ENCODE measurements around the gene PRR20G.
"Not testable (repeated sequence)": the region's sequence is repeated elsewhere in the genome, so short reads cannot be mapped to it uniquely, and the experiment has no call there.

Gene PRR20G

DNA sequence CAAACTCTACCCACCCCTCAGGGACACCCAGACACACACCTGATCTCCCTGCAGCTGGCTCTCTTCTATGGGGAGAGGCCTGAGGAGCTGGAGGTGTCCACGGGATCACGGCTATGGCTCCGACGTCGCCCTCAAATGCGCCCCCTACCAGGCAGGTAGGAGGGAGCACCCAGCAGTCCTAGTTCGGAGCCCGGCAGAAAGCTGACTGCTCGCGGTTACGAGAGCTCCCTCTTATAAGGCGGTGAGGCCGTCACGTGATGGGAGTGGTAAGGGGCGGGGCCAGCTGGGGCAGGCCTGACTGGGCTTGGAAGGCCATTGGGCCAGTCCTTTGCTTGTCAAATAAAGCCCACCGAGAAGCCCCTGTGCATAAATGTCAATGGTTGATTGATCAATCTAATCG, at the start of gene PRR20G:
Gene PRR20G (minus strand): TSS at position 207 of the 400 bp plus-strand sequence. CDS start 681 bp downstream, outside the sequence.
- H3K4me3 ChIP-seq (ENCODE audit: low read depth, low read length), result no peak within 1 kb of the TSS

DNA sequence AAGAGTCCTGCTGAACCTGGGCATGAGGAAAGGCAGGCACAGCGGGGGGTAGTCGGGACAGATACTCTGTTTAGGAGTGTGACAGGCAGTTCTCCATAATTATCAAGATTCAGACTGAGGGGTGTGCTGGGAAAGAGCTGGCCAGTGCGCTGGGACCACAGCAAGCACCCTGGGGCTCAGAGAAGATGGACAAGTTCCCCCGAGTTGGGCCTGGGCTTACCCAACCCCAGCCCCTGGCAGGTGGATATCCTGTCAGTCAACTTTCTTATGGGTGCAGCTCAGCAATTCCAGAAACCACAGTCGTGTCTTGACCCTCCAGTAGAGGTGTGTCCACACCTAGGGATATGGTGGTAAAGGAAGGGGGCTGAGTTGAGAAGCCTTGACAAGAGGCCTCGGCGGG, 49.2 kb upstream of the PRR20G start:
- no peak overlapping the region for H3K4me3 ChIP-seq (ENCODE audit: low read depth, low read length)

- no peak overlapping the region for H3K4me3 ChIP-seq (ENCODE audit: low read depth, low read length)
Measured at GRCh38 chr3:127336101-127336500, 48.3 kb upstream of the PRR20G start.

DNA sequence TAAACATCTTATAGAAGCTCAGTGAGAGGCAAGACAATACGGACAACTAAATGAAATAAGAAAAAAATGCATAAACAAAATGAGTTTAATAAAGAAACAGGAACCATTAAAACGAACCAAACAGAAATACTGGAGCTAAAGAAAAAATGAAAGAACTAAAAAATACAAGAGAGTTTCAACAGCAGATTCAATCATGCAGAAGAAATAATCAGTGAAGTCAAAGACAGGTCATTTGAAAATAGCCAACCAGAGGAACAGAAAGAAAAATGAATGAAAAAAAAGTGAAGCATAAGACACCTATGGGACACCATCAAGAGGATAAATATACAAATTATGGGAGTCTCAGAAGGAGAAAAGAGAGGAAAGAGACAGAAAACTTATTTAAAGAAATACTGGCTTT, 42.5 kb upstream of the PRR20G start:
- no peak overlapping the region for H3K4me3 ChIP-seq (ENCODE audit: low read depth, low read length)

GRCh38 chr3:127329631-127330285, 41.9 kb upstream of the PRR20G start:
- H3K4me3 ChIP-seq (ENCODE audit: low read depth, low read length), result no peak overlapping the region

DNA sequence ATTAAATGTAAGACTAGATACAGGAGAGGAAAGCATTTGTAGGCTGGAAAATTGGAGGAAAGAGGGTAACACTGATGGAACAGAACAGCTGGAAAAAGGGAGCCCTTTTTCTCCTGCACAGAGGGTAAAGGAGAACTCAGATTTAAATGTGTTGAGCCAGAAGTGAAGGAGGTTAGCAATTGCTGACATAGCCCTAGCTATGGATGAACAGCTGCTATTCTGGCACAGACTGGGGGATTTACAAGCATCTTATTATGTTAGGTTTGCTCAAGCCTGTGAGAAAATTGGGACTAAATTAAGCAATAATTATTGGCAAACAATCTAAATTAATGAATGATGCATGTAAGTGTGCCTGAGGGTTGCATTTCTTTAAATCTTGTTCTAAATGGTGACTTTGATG, 40.6 kb upstream of the PRR20G start:
- no peak overlapping the region for H3K4me3 ChIP-seq (ENCODE audit: low read depth, low read length)

GRCh38 chr3:127326341-127326740, 38.5 kb upstream of the PRR20G start:
- no peak overlapping the region for H3K4me3 ChIP-seq (ENCODE audit: low read depth, low read length)

DNA sequence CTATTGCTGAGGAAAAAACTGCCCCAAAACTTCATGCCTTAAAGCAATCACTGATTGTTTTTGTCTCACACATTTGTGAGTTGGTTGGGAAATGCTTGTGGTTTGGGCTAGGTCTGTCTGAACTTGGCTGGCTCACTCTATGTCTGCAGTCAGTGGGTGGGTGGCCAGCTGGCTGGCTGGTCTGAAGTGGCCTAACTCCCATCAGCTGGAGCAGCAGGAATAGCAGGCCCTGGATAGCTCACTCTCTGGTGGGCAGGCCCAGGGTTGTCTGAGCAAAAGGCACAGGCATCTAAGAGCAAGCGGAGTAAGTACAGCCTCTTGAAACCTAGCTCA, 37.7 kb upstream of the PRR20G start:
- H3K4me3 ChIP-seq (ENCODE audit: low read depth, low read length), result no peak overlapping the region

DNA sequence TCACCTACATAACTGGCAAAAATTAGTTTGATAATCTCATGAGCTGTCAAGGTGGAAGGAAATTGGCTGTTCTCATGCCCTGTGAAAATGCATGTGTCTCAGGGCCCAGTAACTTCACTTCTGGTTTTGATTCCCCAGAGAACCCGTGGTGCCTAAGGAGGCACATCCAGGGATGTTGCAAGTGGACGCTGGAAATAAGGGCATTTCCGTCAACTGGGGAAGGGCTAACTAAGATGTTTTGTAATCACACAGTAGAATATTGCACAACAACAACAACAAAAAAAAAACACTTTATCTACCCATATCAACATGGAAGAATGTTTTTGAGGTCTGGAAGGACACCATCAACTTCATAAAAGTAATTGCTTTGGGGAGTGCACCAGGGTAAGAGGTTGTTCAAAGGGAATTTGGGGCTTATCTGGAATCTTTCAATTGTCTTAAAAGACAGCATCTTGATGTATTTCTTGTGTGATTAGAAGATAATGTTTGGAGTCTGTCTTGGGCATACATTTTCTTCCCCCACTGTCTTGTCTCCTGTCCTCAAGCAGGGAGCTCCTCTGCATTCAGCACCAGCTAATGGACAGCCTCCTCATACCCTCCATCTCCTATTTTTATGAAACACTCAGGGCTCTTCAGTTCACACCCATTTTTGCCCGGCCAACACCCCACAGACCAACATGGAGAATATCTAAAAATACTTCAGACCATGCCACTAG, 37.2 kb upstream of the PRR20G start:
- no peak overlapping the region for H3K4me3 ChIP-seq (ENCODE audit: low read depth, low read length)

DNA sequence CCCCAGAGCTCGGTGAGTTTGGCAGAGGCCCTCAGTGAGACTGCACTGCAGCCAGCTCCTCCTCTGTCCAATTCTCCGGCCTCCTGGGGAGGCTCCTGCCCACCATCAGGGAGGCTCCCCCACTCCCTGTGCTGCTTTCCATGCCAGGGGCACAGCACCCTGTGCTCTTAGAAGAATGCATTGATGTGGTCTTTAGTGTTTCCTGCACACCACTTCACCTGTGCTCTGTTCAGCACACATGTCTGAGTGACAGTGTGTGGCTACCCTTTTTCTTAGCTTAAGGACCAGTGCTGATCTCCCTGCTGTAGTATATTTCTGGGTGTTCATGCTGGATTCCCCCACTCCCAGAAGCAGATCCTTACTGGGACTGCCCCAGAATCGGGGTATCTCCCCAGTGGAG, 36.2 kb upstream of the PRR20G start:
- H3K4me3 ChIP-seq (ENCODE audit: low read depth, low read length), result no peak overlapping the region

DNA sequence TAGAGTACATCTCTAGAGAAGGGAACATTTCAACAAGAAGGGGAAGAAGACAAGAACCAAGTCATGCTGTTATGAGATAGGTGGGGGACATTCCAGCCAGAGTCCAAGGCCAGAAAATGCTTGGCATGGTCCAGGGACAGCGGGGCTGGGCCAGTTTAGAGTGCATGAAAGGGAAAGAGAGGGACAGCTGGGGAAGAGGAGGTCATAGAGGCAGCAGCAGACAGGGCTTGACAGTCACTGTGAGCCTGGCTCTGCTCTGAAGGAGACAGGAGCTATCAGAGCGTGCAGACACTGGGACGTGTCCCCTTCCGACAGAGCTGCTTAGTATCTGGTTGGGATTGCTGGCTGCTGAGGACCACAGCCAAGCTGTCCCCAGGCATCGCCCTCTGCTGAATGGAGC, 35.7 kb upstream of the PRR20G start:
- H3K4me3 ChIP-seq (ENCODE audit: low read depth, low read length), result no peak overlapping the region

DNA sequence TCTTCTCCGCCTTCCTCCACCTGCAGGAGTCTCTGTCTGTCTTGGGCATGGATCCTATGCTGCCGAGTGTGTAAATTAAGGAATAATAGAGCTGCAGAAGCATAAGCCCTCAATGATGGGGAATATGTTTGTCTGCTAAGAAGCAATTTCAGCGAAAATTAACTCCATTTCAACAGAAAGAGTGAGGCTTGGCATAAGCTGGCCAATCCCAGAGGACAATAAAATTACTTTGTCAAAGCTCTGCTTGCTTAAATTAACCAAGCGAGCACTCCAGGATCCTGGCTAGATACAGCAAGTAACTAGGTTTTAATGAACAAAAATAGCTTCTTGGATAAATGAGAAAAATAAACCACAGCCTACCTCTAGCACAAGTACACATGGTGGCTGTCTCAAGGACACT, 33.5 kb upstream of the PRR20G start:
- no peak overlapping the region for H3K4me3 ChIP-seq (ENCODE audit: low read depth, low read length)

- H3K4me3 ChIP-seq (ENCODE audit: low read depth, low read length), result no peak overlapping the region
Measured at GRCh38 chr3:127320529-127321121, 32.8 kb upstream of the PRR20G start.

GRCh38 chr3:127316685-127317084, 28.8 kb upstream of the PRR20G start:
- no peak overlapping the region for H3K4me3 ChIP-seq (ENCODE audit: low read depth, low read length)

DNA sequence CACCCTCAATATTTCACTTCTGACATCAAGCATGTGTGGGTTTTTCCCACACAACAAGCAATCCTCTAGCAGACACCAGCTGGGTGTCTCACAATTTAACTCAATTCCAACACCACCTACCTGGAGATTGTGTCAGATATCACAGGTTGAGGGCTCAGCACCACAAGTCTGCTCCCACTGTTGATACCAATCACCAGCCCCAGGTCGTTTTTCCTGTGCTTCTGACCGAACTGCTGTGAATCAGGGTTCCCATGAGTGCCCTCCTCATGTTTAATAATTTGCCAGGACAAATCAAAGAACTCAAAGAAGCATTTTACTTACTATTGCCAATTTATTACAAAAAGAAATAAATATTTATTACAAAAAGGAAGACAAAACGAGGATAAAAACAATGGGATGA, 25.0 kb upstream of the PRR20G start:
- no peak overlapping the region for H3K4me3 ChIP-seq (ENCODE audit: low read depth, low read length)

GRCh38 chr3:127308821-127309220, 21.0 kb upstream of the PRR20G start:
- H3K4me3 ChIP-seq (ENCODE audit: low read depth, low read length), result not testable (repeated sequence)

- no peak overlapping the region for H3K4me3 ChIP-seq (ENCODE audit: low read depth, low read length)
Measured at GRCh38 chr3:127307916-127308315, 20.1 kb upstream of the PRR20G start.

GRCh38 chr3:127307112-127307835, 19.4 kb upstream of the PRR20G start:
- H3K4me3 ChIP-seq (ENCODE audit: low read depth, low read length), result no peak overlapping the region

DNA sequence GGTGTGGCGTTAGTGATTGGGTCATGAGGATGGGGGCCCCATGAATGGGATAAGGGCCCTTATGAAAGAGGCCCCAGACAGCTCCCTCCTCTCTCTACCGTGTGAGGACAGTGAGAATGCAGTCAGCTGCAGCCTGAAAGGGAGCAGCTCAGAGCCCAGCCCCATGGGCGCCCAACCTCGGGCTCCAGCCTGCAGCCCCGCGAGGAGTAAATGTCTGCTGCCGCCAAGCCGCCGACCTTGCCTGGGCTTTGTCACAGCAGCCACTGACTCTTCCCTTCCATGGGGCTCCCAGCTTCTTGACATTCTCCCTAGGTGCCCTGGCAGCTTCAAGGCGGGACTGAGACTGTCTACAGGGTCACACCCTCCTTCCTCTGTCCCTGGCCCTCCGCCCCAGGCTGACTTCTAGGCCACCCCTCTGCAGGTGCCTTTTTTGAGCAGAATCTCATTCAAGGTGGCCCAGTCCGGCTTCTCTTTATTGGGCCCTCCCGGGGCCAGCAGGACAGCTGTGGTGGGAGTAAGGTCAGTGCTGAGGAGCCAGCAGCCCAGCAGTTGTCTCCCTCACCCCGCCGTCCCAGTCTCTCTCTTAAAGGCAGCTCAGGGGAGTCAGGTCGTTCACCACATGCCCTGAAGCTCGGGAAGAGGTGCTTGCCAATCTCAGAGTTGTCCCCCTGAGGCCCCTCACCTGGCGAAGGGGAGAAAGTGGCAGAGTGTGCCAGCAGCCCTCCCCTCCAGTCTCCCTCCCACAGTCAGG, 18.7 kb upstream of the PRR20G start:
- H3K4me3 ChIP-seq (ENCODE audit: low read depth, low read length), result no peak overlapping the region

DNA sequence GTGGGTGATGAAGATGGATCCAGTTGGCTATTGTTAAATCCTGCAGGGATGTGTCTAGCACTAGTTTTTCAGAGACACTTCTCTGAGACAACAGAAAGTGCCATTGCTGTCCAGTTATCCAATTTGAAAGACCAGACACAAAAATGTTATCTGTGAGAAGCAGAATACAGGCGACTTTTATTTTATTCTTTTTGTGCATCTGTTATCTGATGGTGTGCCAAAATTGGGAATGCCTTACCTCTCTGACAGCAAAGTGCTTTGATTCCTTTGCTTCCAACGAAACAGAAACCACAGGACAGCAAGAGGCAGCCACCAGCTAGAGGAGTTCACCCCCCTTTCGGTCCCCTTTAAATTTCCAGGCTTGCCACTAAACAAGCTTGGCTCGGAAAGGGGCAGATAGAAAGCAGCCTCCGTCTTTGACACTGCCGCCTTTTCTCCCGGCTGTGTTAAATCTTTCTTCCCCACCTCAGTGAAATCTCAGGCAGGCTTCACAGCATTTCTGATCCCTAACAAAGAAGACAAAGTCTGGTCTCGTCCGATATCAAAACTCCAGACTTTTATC, 17.7 kb upstream of the PRR20G start:
- H3K4me3 ChIP-seq (ENCODE audit: low read depth, low read length), result no peak overlapping the region
